ENCODE measurements around the gene SLC35C1. TPM values are rescaled to one million over a fixed set of nuclear protein-coding genes. Genes with fewer than 3 reads are reported as not detected.

The SLC35C1 gene
- total and polyA plus RNA-seq, 2 of the 8 experiments (the other 6 are each of a cell fraction or from before 2014, with no cell fraction given), result 4.6 to 10.6 TPM

GRCh38 chr11:45777127-45777969, 27.6 kb upstream of the SLC35C1 start (continued):
- TF ChIP-seq SIN3A (conservative IDR thresholded peaks at IDR 0.05 in 1 of 2, IDR thresholded peaks at IDR 0.05 in 1 of 2; ENCODE audit: low read depth in 1 of 2, low read length in 2 of 2), result no peak
- TF ChIP-seq SIX5 (IDR thresholded peaks at IDR 0.05; ENCODE audit: low read depth, low read length), result no peak
- TF ChIP-seq MAX (IDR thresholded peaks at IDR 0.05), result no peak
- TF ChIP-seq TCF12 (IDR thresholded peaks at IDR 0.05; ENCODE audit: low read depth, low read length), result no peak
- no peak for TF ChIP-seq E2F6 (IDR thresholded peaks at IDR 0.05)
- TF ChIP-seq ATF3 (IDR thresholded peaks at IDR 0.05; ENCODE audit: insufficient read depth, low read depth, low read length), result no peak
- TF ChIP-seq NANOG (IDR thresholded peaks at IDR 0.05; ENCODE audit: insufficient read depth, low read depth, low read length, poor library complexity, severe bottlenecking), result no peak

All from H1 (cell line).